ENCODE results near the gene ROBO1. TPM values are rescaled to one million over a fixed set of nuclear protein-coding genes. Genes with fewer than 3 reads are reported as not detected.

The ROBO1 gene
- total and polyA plus RNA-seq, 2 of the 8 experiments (the other 6 are each of a cell fraction or from before 2014, with no cell fraction given): 51.4 to 91.0 TPM

DNA sequence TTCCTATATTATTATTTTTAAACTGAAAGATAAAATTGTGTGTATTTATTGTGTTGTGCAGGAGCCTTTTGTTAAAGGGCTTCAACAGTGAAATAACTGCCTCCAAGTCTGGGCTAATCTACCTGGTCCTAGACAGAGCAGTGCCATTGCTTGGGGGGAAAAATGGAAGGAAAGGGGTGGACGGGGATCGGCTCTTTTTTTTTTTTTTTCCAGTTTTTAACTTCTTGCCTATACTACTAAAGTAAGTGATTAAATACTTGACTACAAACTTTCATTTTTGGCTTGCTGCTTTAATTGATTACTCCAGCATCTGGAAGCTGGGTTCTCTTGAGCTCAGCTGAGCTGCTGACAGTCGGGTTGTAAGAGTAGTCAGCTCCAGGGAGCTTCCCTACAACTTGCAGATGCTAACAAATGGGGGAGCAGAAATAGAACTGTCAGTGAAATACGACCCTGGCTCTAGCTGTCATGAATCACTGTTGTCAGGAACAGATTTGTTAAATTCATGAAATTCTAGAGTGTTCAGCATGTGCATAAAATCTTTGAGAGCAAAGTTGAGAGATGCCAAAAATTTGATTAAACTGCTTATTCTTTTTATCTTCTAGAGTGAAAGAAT, 276.7 kb downstream of the ROBO1 start:
- CTCF ChIA-PET (ENCODE audit: partially characterized antibody): interaction anchor here (0.6 to 1.4 kb wide), 4 partner anchors 10 to 405 kb away, joined by 3 to 4 read pairs (median 3); no protein-coding TSS in a partner anchor
- 49% methylated on average over 2 of the region's 4 CpGs; no CpG with 5 or more reads in 1 of the 2 experiments for WGBS, 2 experiments (ENCODE audit: extremely low coverage in 1 of 2, insufficient coverage in 1 of 2, insufficient read length in 1 of 2, insufficient replicate concordance in 2 of 2, low coverage in 1 of 2, low lambda C conversion rate in 2 of 2, missing lambda C conversion rate in 1 of 2)
- no peak for TF ChIP-seq ATF2 (IDR thresholded peaks at IDR 0.05; ENCODE audit: low read length)
- TF ChIP-seq, protein P1, sequence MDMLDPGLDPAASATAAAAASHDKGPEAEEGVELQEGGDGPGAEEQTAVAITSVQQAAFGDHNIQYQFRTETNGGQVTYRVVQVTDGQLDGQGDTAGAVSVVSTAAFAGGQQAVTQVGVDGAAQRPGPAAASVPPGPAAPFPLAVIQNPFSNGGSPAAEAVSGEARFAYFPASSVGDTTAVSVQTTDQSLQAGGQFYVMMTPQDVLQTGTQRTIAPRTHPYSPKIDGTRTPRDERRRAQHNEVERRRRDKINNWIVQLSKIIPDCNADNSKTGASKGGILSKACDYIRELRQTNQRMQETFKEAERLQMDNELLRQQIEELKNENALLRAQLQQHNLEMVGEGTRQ (IDR thresholded peaks at IDR 0.05; ENCODE audit: low read length): no peak
- TF ChIP-seq NANOG (IDR thresholded peaks at IDR 0.05; ENCODE audit: insufficient read depth, low read depth, low read length, poor library complexity, severe bottlenecking): no peak
- TF ChIP-seq ASH2L (IDR thresholded peaks at IDR 0.05; ENCODE audit: low read length): no peak
- TF ChIP-seq CEBPB (IDR thresholded peaks at IDR 0.05; ENCODE audit: low read depth, low read length): no peak
- TF ChIP-seq BRCA1 (IDR thresholded peaks at IDR 0.05; ENCODE audit: low read depth, low read length): no peak
- no peak for TF ChIP-seq BACH1 (IDR thresholded peaks at IDR 0.05; ENCODE audit: low read length)
- no peak for TF ChIP-seq POU5F1 (IDR thresholded peaks at IDR 0.05; ENCODE audit: low read depth, low read length)
- no peak for TF ChIP-seq TAF1 (IDR thresholded peaks at IDR 0.05; ENCODE audit: low read depth, low read length)
- TF ChIP-seq HDAC2 (IDR thresholded peaks at IDR 0.05; ENCODE audit: borderline replicate concordance in 1 of 2, low read depth in 2 of 2, low read length in 2 of 2): no peak
- TF ChIP-seq FOSL1 (IDR thresholded peaks at IDR 0.05; ENCODE audit: insufficient read depth, low read depth, low read length): no peak

More for the DNA sequence above, 276.7 kb downstream of the ROBO1 start:
- Histone ChIP-seq H2BK20ac (ENCODE audit: low read length) (no peak overlapping the region), H3K79me1 (ENCODE audit: low read depth, low read length) (no peaks in the 10 kb centered on the region), H3K4me1 (replicated peaks in 1 of 4; ENCODE audit: control insufficient read depth in 3 of 4, insufficient read depth in 4 of 4, low read length in 3 of 4) (no peaks in the 10 kb centered on the region), H2BK15ac (ENCODE audit: low read length) (no peak overlapping the region), H2AK5ac (ENCODE audit: low read depth, low read length) (no peak overlapping the region), H3K9me3 (ENCODE audit: insufficient read depth in 2 of 2, low read depth in 1 of 2, low read length in 1 of 2) (no peaks in the 10 kb centered on the region), H3K27me3 (replicated peaks in 1 of 4; ENCODE audit: control insufficient read depth in 3 of 4, extremely low read depth in 1 of 4, insufficient read depth in 3 of 4, low read length in 3 of 4) (no peaks in the 10 kb centered on the region), H2BK5ac (ENCODE audit: low read depth, low read length) (no peak overlapping the region), H3K9ac (replicated peaks in 1 of 4; ENCODE audit: extremely low read depth in 1 of 4, low read depth in 3 of 4, low read length in 3 of 4) (no peak overlapping the region), H3K4ac (replicated peaks; ENCODE audit: insufficient read length, low read depth, low read length) (no peak overlapping the region), H3K56ac (replicated peaks; ENCODE audit: insufficient read length, low read depth, low read length) (no peak overlapping the region), H3K4me2 (ENCODE audit: insufficient read depth in 1 of 2, low read depth in 2 of 2, low read length in 2 of 2) (no peak overlapping the region), H3K14ac (ENCODE audit: insufficient read length) (no peak overlapping the region), H3K18ac (ENCODE audit: extremely low read depth, low read length) (no peak overlapping the region), H4K5ac (ENCODE audit: insufficient read length, low read depth, low read length) (no peak overlapping the region), H3K79me2 (ENCODE audit: control insufficient read depth in 1 of 2, insufficient read depth in 2 of 2, low read length in 2 of 2) (no peaks in the 10 kb centered on the region), H2BK12ac (ENCODE audit: low read depth, low read length) (no peak overlapping the region), H3K23me2 (ENCODE audit: low read depth, low read length) (no peaks in the 10 kb centered on the region), H3K36me3 (ENCODE audit: control insufficient read depth in 2 of 4, insufficient read depth in 4 of 4, low read length in 3 of 4) (no peaks in the 10 kb centered on the region), H2AFZ (ENCODE audit: low read length) (no peak overlapping the region), H3K4me3 (ENCODE audit: extremely low read depth in 1 of 4, insufficient read depth in 2 of 4, low read depth in 3 of 4, low read length in 4 of 4) (no peak overlapping the region), H2BK120ac (replicated peaks; ENCODE audit: low read depth, low read length) (no peak overlapping the region), H4K91ac (replicated peaks; ENCODE audit: insufficient read length, low read length) (no peak overlapping the region), H3K23ac (ENCODE audit: insufficient read length) (no peak overlapping the region), H4K8ac (ENCODE audit: extremely low read depth, insufficient read depth, low read length) (no peak overlapping the region), H4K20me1 (replicated peaks in 1 of 2; ENCODE audit: control insufficient read depth in 1 of 2, insufficient read depth in 2 of 2, low read length in 2 of 2) (no peaks in the 10 kb centered on the region), H3K27ac (ENCODE audit: low read depth, low read length) (no peak overlapping the region)
- POLR2A ChIA-PET (ENCODE audit: partially characterized antibody): no interaction called here
- no peak for DNase-seq (ENCODE audit: low read depth in 1 of 2, low spot score in 2 of 2)
- FAIRE-seq: no peak
